Erythroblast (primary cell): ENCODE data around the gene OR10G8.

ENCODE experiments used
- GATA1 ChIP-seq: IDR thresholded peaks from 2 replicates; pipeline ENCODE4 v1.6.1; 2011; ENCODE audit warnings: low read depth, mild to moderate bottlenecking, control low read depth, low read length, moderate library complexity
- POLR2A ChIP-seq: IDR thresholded peaks from 2 replicates; pipeline ENCODE4 v1.6.1; 2011; ENCODE audit warnings: mild to moderate bottlenecking, low read length

DNA sequence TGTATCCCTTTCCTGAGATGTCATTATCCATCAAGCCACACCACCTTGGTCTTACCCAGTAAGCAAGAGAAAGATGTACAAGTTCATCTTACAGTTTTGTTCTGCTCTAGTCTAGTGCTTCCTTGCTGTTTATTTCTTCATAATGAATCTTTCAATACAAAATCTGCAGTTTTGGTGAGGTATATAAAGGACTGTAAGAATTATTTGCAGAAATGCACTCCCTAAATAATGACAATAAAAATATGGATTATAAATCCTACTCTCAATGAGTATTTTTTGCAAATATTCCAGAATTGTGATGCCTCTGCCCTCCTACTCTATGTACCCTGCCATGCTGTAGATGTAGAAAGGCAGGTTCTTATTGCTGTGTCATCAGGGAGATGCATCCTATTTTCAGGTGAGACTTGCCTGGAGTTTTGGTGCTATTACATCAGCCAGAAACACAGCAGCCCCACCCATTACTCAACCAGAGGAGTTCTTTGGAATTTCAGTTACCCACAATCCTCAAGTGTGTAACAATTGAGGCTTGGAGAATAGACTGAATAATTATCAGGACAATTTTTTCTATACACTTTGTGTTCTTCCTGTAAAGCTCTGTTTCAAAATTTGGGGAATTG lies 48.8 kb upstream of the OR10G8 start, which contains the start of gene OR10S1:
- TF ChIP-seq POLR2A (no peak), GATA1 (no peak)
